Panc1 (cell line): Measurements from ENCODE around the gene MAP4K4.

Experiments used
- POLR2AphosphoS5 ChIP-seq: IDR thresholded peaks from 2 replicates; pipeline ENCODE4 v1.6.1; 2012; ENCODE audit warnings: mild to moderate bottlenecking, low read depth, low read length, moderate library complexity
- SIN3A ChIP-seq: IDR thresholded peaks from 2 replicates; pipeline ENCODE4 v1.6.1; 2012; ENCODE audit warnings: low read depth, mild to moderate bottlenecking, low read length, moderate library complexity, borderline replicate concordance; ENCODE audit not compliant: insufficient read depth
- TCF7L2 ChIP-seq: IDR thresholded peaks from 2 replicates; pipeline ENCODE4 v1.6.1; 2011; ENCODE audit warnings: mild to moderate bottlenecking, low read depth, low read length, inconsistent platforms
- TF ChIP-seq, protein P1 (sequence below): fragments of 450-650 bp; IDR thresholded peaks from 2 replicates; pipeline ENCODE4 v1.5.1; 2017; ENCODE audit warnings: mild to moderate bottlenecking
- TF ChIP-seq, protein P2 (sequence below), 2 experiments: IDR thresholded peaks; 2 replicates each; pipeline ENCODE4 v1.6.1; 2011 to 2012; ENCODE audit warnings: low read depth in 2 of 2, control low read depth in 1 of 2, low read length in 1 of 2, mild to moderate bottlenecking in 1 of 2, moderate library complexity in 1 of 2; ENCODE audit not compliant: insufficient read depth in 1 of 2

DNA sequence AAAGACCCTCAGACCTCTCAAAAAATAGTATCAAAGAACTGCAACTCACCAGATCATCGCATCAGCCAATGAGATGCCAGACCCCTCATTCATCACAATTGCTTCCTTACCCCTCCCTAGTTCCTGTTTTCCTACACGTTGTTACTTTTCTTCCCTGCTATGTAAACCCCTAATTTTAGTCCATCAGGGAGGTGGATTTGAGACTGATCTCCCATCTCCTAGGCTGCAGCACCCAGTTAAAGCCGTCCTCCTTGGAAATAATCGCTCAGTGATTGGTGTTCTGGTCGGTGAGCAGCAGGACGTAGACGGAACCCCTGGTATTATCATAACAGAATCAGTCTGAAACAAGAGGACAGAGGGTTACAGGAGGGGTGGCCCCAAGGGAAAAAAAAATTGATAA, 44.0 kb upstream of the MAP4K4 start:
- TF ChIP-seq, protein P1, sequence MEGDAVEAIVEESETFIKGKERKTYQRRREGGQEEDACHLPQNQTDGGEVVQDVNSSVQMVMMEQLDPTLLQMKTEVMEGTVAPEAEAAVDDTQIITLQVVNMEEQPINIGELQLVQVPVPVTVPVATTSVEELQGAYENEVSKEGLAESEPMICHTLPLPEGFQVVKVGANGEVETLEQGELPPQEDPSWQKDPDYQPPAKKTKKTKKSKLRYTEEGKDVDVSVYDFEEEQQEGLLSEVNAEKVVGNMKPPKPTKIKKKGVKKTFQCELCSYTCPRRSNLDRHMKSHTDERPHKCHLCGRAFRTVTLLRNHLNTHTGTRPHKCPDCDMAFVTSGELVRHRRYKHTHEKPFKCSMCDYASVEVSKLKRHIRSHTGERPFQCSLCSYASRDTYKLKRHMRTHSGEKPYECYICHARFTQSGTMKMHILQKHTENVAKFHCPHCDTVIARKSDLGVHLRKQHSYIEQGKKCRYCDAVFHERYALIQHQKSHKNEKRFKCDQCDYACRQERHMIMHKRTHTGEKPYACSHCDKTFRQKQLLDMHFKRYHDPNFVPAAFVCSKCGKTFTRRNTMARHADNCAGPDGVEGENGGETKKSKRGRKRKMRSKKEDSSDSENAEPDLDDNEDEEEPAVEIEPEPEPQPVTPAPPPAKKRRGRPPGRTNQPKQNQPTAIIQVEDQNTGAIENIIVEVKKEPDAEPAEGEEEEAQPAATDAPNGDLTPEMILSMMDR = no peak
- TF ChIP-seq POLR2AphosphoS5 (no peak), SIN3A (no peak), TCF7L2 (no peak)
- TF ChIP-seq, protein P2, sequence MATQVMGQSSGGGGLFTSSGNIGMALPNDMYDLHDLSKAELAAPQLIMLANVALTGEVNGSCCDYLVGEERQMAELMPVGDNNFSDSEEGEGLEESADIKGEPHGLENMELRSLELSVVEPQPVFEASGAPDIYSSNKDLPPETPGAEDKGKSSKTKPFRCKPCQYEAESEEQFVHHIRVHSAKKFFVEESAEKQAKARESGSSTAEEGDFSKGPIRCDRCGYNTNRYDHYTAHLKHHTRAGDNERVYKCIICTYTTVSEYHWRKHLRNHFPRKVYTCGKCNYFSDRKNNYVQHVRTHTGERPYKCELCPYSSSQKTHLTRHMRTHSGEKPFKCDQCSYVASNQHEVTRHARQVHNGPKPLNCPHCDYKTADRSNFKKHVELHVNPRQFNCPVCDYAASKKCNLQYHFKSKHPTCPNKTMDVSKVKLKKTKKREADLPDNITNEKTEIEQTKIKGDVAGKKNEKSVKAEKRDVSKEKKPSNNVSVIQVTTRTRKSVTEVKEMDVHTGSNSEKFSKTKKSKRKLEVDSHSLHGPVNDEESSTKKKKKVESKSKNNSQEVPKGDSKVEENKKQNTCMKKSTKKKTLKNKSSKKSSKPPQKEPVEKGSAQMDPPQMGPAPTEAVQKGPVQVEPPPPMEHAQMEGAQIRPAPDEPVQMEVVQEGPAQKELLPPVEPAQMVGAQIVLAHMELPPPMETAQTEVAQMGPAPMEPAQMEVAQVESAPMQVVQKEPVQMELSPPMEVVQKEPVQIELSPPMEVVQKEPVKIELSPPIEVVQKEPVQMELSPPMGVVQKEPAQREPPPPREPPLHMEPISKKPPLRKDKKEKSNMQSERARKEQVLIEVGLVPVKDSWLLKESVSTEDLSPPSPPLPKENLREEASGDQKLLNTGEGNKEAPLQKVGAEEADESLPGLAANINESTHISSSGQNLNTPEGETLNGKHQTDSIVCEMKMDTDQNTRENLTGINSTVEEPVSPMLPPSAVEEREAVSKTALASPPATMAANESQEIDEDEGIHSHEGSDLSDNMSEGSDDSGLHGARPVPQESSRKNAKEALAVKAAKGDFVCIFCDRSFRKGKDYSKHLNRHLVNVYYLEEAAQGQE (IDR thresholded peaks at IDR 0.05; ENCODE audit: insufficient read depth in 1 of 2, low read depth in 2 of 2, low read length in 1 of 2) = no peak
